Liver (tissue), 9 donors: ENCODE results near the gene KRT26. TPM values are rescaled to one million over a fixed set of nuclear protein-coding genes. Genes with fewer than 3 reads are reported as not detected.

Source experiments
- DNase-seq: peaks from one replicate; pipeline ENCODE4 v3.0.0-alpha.2; 2017; ENCODE audit warnings: low spot score
- H3K27ac ChIP-seq, 2 donors: one replicate each; pipeline ENCODE4 v1.7.0; 2013; ENCODE audit warnings: inconsistent platforms in 2 of 2, low read length in 2 of 2, control low read depth in 1 of 2, low read depth in 1 of 2, mild to moderate bottlenecking in 1 of 2
- H3K27me3 ChIP-seq, 4 donors: one replicate each; pipeline versions ENCODE4 v1.6.1 to v1.7.0; 2013; ENCODE audit warnings: low read length in 3 of 4, inconsistent platforms in 1 of 4, mild to moderate bottlenecking in 1 of 4, moderate library complexity in 1 of 4; ENCODE audit not compliant: control insufficient read depth in 4 of 4, insufficient read depth in 4 of 4
- H3K36me3 ChIP-seq, 4 donors: one replicate each; pipeline versions ENCODE4 v1.6.1 to v1.7.0; 2013; ENCODE audit warnings: low read length in 3 of 4, mild to moderate bottlenecking in 3 of 4, low read depth in 1 of 4, moderate library complexity in 1 of 4; ENCODE audit not compliant: control insufficient read depth in 4 of 4, insufficient read depth in 3 of 4
- H3K4me1 ChIP-seq, 4 donors: one replicate each; pipeline versions ENCODE4 v1.6.1 to v1.7.0; 2013; ENCODE audit warnings: low read length in 3 of 4, mild to moderate bottlenecking in 3 of 4, moderate library complexity in 1 of 4; ENCODE audit not compliant: control insufficient read depth in 4 of 4, insufficient read depth in 4 of 4
- H3K4me3 ChIP-seq, 3 donors: one replicate each; pipeline versions ENCODE4 v1.6.1 to v1.7.0; 2013; ENCODE audit warnings: low read length in 3 of 3, control low read depth in 1 of 3, low read depth in 1 of 3, mild to moderate bottlenecking in 1 of 3
- H3K9ac ChIP-seq, 2 donors: one replicate each; pipeline ENCODE4 v1.7.0; 2013; ENCODE audit warnings: low read length in 2 of 2, mild to moderate bottlenecking in 2 of 2, moderate library complexity in 2 of 2, control low read depth in 1 of 2, low read depth in 1 of 2
- H3K9me3 ChIP-seq, 4 donors: one replicate each; pipeline versions ENCODE4 v1.6.1 to v1.7.0; 2013; ENCODE audit warnings: low read length in 3 of 4; ENCODE audit not compliant: control insufficient read depth in 4 of 4
- EGR1 ChIP-seq, 2 donors: IDR thresholded peaks; 2 replicates each; pipeline ENCODE4 v1.6.1; 2016 to 2018; ENCODE audit warnings: antibody characterized with exemption in 2 of 2, low read depth in 2 of 2
- FOXA1 ChIP-seq: IDR thresholded peaks from 2 replicates; pipeline ENCODE4 v1.6.1; 2016; ENCODE audit warnings: antibody characterized with exemption
- FOXA2 ChIP-seq: IDR thresholded peaks from 2 replicates; pipeline ENCODE4 v1.6.1; 2016; ENCODE audit warnings: antibody characterized with exemption
- GABPA ChIP-seq, 2 donors: IDR thresholded peaks in 1 of 2; conservative IDR thresholded peaks in 1 of 2; 2 replicates each; pipeline ENCODE4 v1.6.1; 2016; ENCODE audit warnings: antibody characterized with exemption in 2 of 2, mild to moderate bottlenecking in 1 of 2, moderate library complexity in 1 of 2
- HNF4A ChIP-seq, 2 donors: conservative IDR thresholded peaks; 2 replicates each; pipeline ENCODE4 v1.6.1; 2016; ENCODE audit warnings: antibody characterized with exemption in 2 of 2, mild to moderate bottlenecking in 2 of 2
- HNF4G ChIP-seq: IDR thresholded peaks from 2 replicates; pipeline ENCODE4 v1.6.1; 2016; ENCODE audit warnings: antibody characterized with exemption
- JUND ChIP-seq, 2 donors: IDR thresholded peaks; 2 replicates each; pipeline ENCODE4 v1.6.1; 2016; ENCODE audit warnings: antibody characterized with exemption in 2 of 2
- NR2F2 ChIP-seq: IDR thresholded peaks from 2 replicates; pipeline ENCODE4 v1.6.1; 2016; ENCODE audit warnings: antibody characterized with exemption
- RAD21 ChIP-seq, 2 donors: IDR thresholded peaks; 2 replicates each; pipeline ENCODE4 v1.6.1; 2016; ENCODE audit warnings: antibody characterized with exemption in 2 of 2, mild to moderate bottlenecking in 2 of 2
- RXRA ChIP-seq, 2 donors: IDR thresholded peaks; 2 replicates each; pipeline ENCODE4 v1.6.1; 2017 to 2018; ENCODE audit warnings: antibody characterized with exemption in 2 of 2, mild to moderate bottlenecking in 1 of 2
- SP1 ChIP-seq: IDR thresholded peaks from 2 replicates; pipeline ENCODE4 v1.6.1; 2018; ENCODE audit warnings: antibody characterized with exemption, mild to moderate bottlenecking
- TAF1 ChIP-seq: conservative IDR thresholded peaks from 2 replicates; pipeline ENCODE4 v1.6.1; 2016; ENCODE audit warnings: antibody characterized with exemption, mild to moderate bottlenecking
- YY1 ChIP-seq: IDR thresholded peaks from 2 replicates; pipeline ENCODE4 v1.6.1; 2016; ENCODE audit warnings: antibody characterized with exemption, mild to moderate bottlenecking
- WGBS: extraction: QIAGEN DNeasy Blood & Tissue Kit; methylation state at CpG from one replicate; pipeline ENCODE4 v1.1.7; 2013; 5-methylcytosine and 5-hydroxymethylcytosine counted together
- polyA plus RNA-seq, 2 donors: library from polyadenylated mRNA; stranded (reverse) in 1 of 2; unstranded in 1 of 2; fragments of 200-250 nt in 1 of 2; fragments of >200 nt in 1 of 2; fragmentation: Nextera tagmentation in 1 of 2; extraction: Ambion mirVana in 1 of 2; gene quantifications; one replicate each; pipeline versions ENCODE4 v1.2.1 to v1.2.3, GENCODE V29; 2013 to 2015
- total RNA-seq, 2 donors: library from RNA; depleted of rRNA; stranded (reverse); fragments of >200 nt; gene quantifications; one replicate each; pipeline ENCODE4 v1.2.3, GENCODE V29; 2014
- TF ChIP-seq, protein P1 (sequence below): IDR thresholded peaks from 2 replicates; pipeline ENCODE4 v1.6.1; 2016; ENCODE audit warnings: antibody characterized with exemption, mild to moderate bottlenecking
- TF ChIP-seq, protein P2 (sequence below): IDR thresholded peaks from 2 replicates; pipeline ENCODE4 v1.6.1; 2016; ENCODE audit warnings: antibody characterized with exemption
- TF ChIP-seq, protein P3 (sequence below): fragments of 150-350 bp; IDR thresholded peaks from 2 replicates; pipeline ENCODE4 v1.5.1; 2017; ENCODE audit warnings: improper control_type of control experiment, low read depth, low read length; ENCODE audit not compliant: missing input control
- TF ChIP-seq, protein P4 (sequence below): IDR thresholded peaks from 2 replicates; pipeline ENCODE4 v1.6.1; 2016; ENCODE audit warnings: antibody characterized with exemption
- TF ChIP-seq, protein P5 (sequence below): IDR thresholded peaks from 2 replicates; pipeline ENCODE4 v1.6.1; 2016; ENCODE audit warnings: antibody characterized with exemption
- donor health status: healthy.
- donor health status: healthy.
- donor health status: healthy.
- donor health status: healthy.
- donor health status: healthy.

Gene KRT26
- total and polyA plus RNA-seq, 4 donors: not detected

DNA sequence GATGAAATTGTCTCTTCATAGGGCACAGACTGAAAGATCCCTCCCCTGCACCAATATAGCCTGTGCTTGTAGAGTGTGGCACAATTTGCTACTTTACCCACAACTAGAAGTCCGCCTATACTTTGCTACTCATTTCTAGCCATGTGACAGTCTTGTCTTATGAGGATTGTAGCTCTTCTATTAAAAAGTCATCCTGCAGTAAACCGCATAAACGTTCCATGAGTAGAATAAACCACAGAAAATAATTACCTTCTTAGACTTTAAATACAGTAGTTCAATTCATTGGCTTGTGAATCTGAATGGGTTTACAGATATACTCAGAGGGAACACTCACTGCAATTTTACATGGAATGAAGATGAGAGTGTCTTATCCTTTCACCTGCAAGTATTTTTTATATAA, 6.0 kb upstream of the KRT26 start:
- Histone ChIP-seq H3K27me3 (peaks cover 0 to 17% (median 2%) of the 10 kb centered on the region in 4 donors), H3K9me3 (no peaks in the 10 kb centered on the region)
- 87% methylated on average over 3 of the region's 3 CpGs for WGBS

DNA sequence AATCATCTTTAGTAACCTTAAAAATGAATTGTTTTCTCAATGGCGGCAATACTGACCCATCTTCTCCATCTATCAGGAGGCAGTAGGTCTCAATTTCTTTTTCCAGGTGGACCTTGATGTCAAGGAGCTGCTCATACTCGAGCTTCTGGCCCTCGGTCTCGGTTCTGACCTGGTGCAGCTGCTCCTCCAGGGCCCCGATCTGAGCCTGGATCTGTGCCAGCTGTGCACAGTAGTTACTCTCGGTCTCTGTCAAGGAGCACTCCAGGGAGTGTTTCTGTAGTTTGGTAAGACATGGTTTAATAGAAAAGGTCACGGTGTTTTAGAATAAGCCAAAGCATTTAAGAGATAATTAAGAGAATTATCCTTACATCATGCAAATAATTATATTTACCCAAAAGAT, 5.5 kb upstream of the KRT26 start:
- Histone ChIP-seq H3K4me3 (no peak overlapping the region), H3K9me3 (no peaks in the 10 kb centered on the region), H3K27ac (no peak overlapping the region), H3K27me3 (peaks cover 0 to 20% (median 2%) of the 10 kb centered on the region in 4 donors), H3K9ac (no peak overlapping the region), H3K4me1 (peaks cover 0 to 4% (median 2%) of the 10 kb centered on the region in 4 donors), H3K36me3 (no peaks in the 10 kb centered on the region)
- TF ChIP-seq FOXA2 (no peak), NR2F2 (no peak), RXRA (IDR thresholded peaks at IDR 0.05) (no peak), JUND (IDR thresholded peaks at IDR 0.05) (no peak), RAD21 (IDR thresholded peaks at IDR 0.05) (no peak), HNF4A (conservative IDR thresholded peaks at IDR 0.05) (no peak), FOXA1 (no peak), GABPA (IDR thresholded peaks at IDR 0.05 in 1 of 2, conservative IDR thresholded peaks at IDR 0.05 in 1 of 2) (no peak), YY1 (no peak), HNF4G (no peak), EGR1 (IDR thresholded peaks at IDR 0.05; ENCODE audit: low read depth in 2 of 2) (no peak), SP1 (no peak), TAF1 (no peak)
- TF ChIP-seq, protein P1, sequence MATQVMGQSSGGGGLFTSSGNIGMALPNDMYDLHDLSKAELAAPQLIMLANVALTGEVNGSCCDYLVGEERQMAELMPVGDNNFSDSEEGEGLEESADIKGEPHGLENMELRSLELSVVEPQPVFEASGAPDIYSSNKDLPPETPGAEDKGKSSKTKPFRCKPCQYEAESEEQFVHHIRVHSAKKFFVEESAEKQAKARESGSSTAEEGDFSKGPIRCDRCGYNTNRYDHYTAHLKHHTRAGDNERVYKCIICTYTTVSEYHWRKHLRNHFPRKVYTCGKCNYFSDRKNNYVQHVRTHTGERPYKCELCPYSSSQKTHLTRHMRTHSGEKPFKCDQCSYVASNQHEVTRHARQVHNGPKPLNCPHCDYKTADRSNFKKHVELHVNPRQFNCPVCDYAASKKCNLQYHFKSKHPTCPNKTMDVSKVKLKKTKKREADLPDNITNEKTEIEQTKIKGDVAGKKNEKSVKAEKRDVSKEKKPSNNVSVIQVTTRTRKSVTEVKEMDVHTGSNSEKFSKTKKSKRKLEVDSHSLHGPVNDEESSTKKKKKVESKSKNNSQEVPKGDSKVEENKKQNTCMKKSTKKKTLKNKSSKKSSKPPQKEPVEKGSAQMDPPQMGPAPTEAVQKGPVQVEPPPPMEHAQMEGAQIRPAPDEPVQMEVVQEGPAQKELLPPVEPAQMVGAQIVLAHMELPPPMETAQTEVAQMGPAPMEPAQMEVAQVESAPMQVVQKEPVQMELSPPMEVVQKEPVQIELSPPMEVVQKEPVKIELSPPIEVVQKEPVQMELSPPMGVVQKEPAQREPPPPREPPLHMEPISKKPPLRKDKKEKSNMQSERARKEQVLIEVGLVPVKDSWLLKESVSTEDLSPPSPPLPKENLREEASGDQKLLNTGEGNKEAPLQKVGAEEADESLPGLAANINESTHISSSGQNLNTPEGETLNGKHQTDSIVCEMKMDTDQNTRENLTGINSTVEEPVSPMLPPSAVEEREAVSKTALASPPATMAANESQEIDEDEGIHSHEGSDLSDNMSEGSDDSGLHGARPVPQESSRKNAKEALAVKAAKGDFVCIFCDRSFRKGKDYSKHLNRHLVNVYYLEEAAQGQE: no peak
- TF ChIP-seq, protein P2, sequence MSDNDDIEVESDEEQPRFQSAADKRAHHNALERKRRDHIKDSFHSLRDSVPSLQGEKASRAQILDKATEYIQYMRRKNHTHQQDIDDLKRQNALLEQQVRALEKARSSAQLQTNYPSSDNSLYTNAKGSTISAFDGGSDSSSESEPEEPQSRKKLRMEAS: no peak
- TF ChIP-seq, protein P3, sequence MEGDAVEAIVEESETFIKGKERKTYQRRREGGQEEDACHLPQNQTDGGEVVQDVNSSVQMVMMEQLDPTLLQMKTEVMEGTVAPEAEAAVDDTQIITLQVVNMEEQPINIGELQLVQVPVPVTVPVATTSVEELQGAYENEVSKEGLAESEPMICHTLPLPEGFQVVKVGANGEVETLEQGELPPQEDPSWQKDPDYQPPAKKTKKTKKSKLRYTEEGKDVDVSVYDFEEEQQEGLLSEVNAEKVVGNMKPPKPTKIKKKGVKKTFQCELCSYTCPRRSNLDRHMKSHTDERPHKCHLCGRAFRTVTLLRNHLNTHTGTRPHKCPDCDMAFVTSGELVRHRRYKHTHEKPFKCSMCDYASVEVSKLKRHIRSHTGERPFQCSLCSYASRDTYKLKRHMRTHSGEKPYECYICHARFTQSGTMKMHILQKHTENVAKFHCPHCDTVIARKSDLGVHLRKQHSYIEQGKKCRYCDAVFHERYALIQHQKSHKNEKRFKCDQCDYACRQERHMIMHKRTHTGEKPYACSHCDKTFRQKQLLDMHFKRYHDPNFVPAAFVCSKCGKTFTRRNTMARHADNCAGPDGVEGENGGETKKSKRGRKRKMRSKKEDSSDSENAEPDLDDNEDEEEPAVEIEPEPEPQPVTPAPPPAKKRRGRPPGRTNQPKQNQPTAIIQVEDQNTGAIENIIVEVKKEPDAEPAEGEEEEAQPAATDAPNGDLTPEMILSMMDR: no peak
- TF ChIP-seq, protein P4, sequence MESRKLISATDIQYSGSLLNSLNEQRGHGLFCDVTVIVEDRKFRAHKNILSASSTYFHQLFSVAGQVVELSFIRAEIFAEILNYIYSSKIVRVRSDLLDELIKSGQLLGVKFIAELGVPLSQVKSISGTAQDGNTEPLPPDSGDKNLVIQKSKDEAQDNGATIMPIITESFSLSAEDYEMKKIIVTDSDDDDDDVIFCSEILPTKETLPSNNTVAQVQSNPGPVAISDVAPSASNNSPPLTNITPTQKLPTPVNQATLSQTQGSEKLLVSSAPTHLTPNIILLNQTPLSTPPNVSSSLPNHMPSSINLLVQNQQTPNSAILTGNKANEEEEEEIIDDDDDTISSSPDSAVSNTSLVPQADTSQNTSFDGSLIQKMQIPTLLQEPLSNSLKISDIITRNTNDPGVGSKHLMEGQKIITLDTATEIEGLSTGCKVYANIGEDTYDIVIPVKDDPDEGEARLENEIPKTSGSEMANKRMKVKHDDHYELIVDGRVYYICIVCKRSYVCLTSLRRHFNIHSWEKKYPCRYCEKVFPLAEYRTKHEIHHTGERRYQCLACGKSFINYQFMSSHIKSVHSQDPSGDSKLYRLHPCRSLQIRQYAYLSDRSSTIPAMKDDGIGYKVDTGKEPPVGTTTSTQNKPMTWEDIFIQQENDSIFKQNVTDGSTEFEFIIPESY: no peak
- TF ChIP-seq, protein P5, sequence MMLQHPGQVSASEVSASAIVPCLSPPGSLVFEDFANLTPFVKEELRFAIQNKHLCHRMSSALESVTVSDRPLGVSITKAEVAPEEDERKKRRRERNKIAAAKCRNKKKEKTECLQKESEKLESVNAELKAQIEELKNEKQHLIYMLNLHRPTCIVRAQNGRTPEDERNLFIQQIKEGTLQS: no peak
- no peak for DNase-seq
- WGBS: 78% methylated on average over 7 of the region's 7 CpGs

More for the DNA sequence above, 6.0 kb upstream of the KRT26 start:
- Histone ChIP-seq H3K4me1 (peaks cover 0 to 4% (median 2%) of the 10 kb centered on the region in 4 donors), H3K27ac (no peak overlapping the region), H3K9ac (no peak overlapping the region), H3K36me3 (no peaks in the 10 kb centered on the region), H3K4me3 (no peak overlapping the region)
- TF ChIP-seq HNF4G (no peak), NR2F2 (no peak), HNF4A (conservative IDR thresholded peaks at IDR 0.05) (no peak)
- no peak for DNase-seq
